Keratinocyte (primary cell): ENCODE results near the gene DLEC1. TPM values are rescaled to one million over a fixed set of nuclear protein-coding genes. Genes with fewer than 3 reads are reported as not detected.

ENCODE experiments used
- DNase-seq: peaks from one replicate; pipeline ENCODE4 v3.0.0-alpha.2; 2011; ENCODE audit warnings: low read depth, missing footprints, low spot score
- FAIRE-seq: peaks from 2 replicates; lab custom pipeline; 2011; peaks lifted over from hg19 to GRCh38; lab: Jason Lieb, UNC
- H2AFZ ChIP-seq: 2 replicates; pipeline ENCODE4 v1.6.0; 2012; ENCODE audit warnings: low read length, control low read depth, inconsistent platforms; ENCODE audit not compliant: control insufficient read depth
- H3K27ac ChIP-seq: 2 replicates; pipeline ENCODE4 v1.5.1; 2011; ENCODE audit warnings: low read length; ENCODE audit not compliant: control insufficient read depth, insufficient read depth
- H3K27me3 ChIP-seq: 3 replicates; pipeline ENCODE4 v1.6.0; 2011; ENCODE audit warnings: low read length; ENCODE audit not compliant: control insufficient read depth, insufficient read depth; ENCODE audit errors: extremely low read depth
- H3K36me3 ChIP-seq, 2 experiments: 2 replicates in 1 of 2; 3 replicates in 1 of 2; pipeline ENCODE4 v1.5.1; 2011; ENCODE audit warnings: low read length in 2 of 2, mild to moderate bottlenecking in 1 of 2; ENCODE audit not compliant: control insufficient read depth in 2 of 2, insufficient read depth in 2 of 2; ENCODE audit errors: extremely low read depth in 1 of 2
- H3K4me1 ChIP-seq: 3 replicates; pipeline ENCODE4 v1.5.1; 2011; ENCODE audit warnings: low read length; ENCODE audit not compliant: control insufficient read depth, insufficient read depth; ENCODE audit errors: extremely low read depth
- H3K4me2 ChIP-seq: 3 replicates; pipeline ENCODE4 v1.6.0; 2011; ENCODE audit warnings: low read depth, low read length; ENCODE audit not compliant: control insufficient read depth, insufficient read depth; ENCODE audit errors: extremely low read depth
- H3K4me3 ChIP-seq, 3 experiments: fragments of 200-600 bp in 1 of 3; sonication (generic) in 1 of 3; 2 replicates in 2 of 3; 3 replicates in 1 of 3; pipeline ENCODE4 v1.5.1; 2011 to 2016; ENCODE audit warnings: low read length in 3 of 3, mild to moderate bottlenecking in 3 of 3, control low read depth in 2 of 3, inconsistent platforms in 1 of 3, low read depth in 1 of 3, mixed read lengths in 1 of 3, mixed run types in 1 of 3, moderate library complexity in 1 of 3; ENCODE audit not compliant: control insufficient read depth in 2 of 3, insufficient read depth in 2 of 3; ENCODE audit errors: extremely low read depth in 1 of 3
- H3K79me2 ChIP-seq: 2 replicates; pipeline ENCODE4 v1.6.0; 2012; ENCODE audit warnings: low read length; ENCODE audit not compliant: control insufficient read depth, insufficient read depth
- H3K9ac ChIP-seq: 3 replicates; pipeline ENCODE4 v1.6.0; 2011; ENCODE audit warnings: low read length; ENCODE audit not compliant: control insufficient read depth, insufficient read depth; ENCODE audit errors: extremely low read depth
- H3K9me1 ChIP-seq: 3 replicates; pipeline ENCODE4 v1.6.0; 2011; ENCODE audit warnings: low read length; ENCODE audit not compliant: control insufficient read depth, insufficient read depth; ENCODE audit errors: extremely low read depth
- H3K9me3 ChIP-seq: 2 replicates; pipeline ENCODE4 v1.5.1; 2012; ENCODE audit warnings: low read depth, low read length; ENCODE audit not compliant: control insufficient read depth
- H4K20me1 ChIP-seq: 3 replicates; pipeline ENCODE4 v1.6.0; 2011; ENCODE audit warnings: low read length; ENCODE audit not compliant: control insufficient read depth, insufficient read depth; ENCODE audit errors: extremely low read depth
- EZH2 ChIP-seq: IDR thresholded peaks from one replicate; pipeline ENCODE4 v1.6.1; 2012; ENCODE audit warnings: inconsistent platforms, mild to moderate bottlenecking, low read length, moderate library complexity
- dilution Hi-C: fragments of 300-500 bp; cut with MboI; formaldehyde crosslinking; loops from one replicate; pipeline ENCODE4 v1.7.0; 2020; ENCODE audit warnings: low sequenced_read_pairs; ENCODE audit not compliant: extremely low pct_ligation_motif_present
- polyA plus RNA-seq, 5 experiments: library from polyadenylated mRNA; depleted of rRNA in 3 of 5; stranded (reverse) in 3 of 5; stranded (forward) in 1 of 5; unstranded in 1 of 5; fragments of >200 nt; gene quantifications; 1 replicate in 1 of 5; 2 replicates in 3 of 5; 3 replicates in 1 of 5; pipeline versions ENCODE4 v1.2.1 to v1.2.3, GENCODE V29; 2011 to 2012; ENCODE audit warnings: missing spikeins in 2 of 5, low read depth in 1 of 5, low replicate concordance in 1 of 5
- TF ChIP-seq, protein P1 (sequence below), 3 experiments: IDR thresholded peaks in 1 of 3; conservative IDR thresholded peaks in 1 of 3; optimal IDR thresholded peaks in 1 of 3; 2 replicates in 2 of 3; 3 replicates in 1 of 3; pipeline versions ENCODE3 to v1.5.1; 2011; ENCODE audit warnings: low read length in 3 of 3, mild to moderate bottlenecking in 3 of 3, moderate library complexity in 2 of 3, control low read depth in 1 of 3, inconsistent platforms in 1 of 3; ENCODE audit not compliant: insufficient read depth in 2 of 3; ENCODE audit errors: extremely low read depth in 1 of 3

DLEC1 gene
- polyA plus RNA-seq, 1 donor (not counting 4 experiments of a cell fraction or from before 2014, with no cell fraction given), result not detected

DNA sequence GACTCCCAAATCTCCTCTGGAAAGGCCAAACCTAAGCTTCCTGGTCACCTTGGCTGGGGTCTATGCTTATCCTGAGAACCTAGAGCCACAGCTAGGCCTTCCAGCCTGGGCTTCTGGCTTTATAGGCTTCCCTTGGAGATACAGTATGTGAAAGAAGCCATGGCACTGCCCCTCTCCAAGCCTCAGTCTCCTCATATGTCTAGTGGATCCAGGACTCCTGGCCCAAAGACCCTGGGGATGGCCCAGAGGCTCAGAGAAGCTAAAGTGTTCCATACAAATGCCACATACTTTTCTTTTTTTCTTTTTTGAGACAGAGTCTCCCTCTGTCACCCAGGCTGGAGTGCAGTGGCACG lies 89.3 kb downstream of the DLEC1 start:
- peaks cover 44 to 71% of the 10 kb centered on the region in 2 experiments for H3K36me3 ChIP-seq
- peaks cover 4% of the 10 kb centered on the region for H3K79me2 ChIP-seq
- TF ChIP-seq EZH2, result no peak
- TF ChIP-seq, protein P1, sequence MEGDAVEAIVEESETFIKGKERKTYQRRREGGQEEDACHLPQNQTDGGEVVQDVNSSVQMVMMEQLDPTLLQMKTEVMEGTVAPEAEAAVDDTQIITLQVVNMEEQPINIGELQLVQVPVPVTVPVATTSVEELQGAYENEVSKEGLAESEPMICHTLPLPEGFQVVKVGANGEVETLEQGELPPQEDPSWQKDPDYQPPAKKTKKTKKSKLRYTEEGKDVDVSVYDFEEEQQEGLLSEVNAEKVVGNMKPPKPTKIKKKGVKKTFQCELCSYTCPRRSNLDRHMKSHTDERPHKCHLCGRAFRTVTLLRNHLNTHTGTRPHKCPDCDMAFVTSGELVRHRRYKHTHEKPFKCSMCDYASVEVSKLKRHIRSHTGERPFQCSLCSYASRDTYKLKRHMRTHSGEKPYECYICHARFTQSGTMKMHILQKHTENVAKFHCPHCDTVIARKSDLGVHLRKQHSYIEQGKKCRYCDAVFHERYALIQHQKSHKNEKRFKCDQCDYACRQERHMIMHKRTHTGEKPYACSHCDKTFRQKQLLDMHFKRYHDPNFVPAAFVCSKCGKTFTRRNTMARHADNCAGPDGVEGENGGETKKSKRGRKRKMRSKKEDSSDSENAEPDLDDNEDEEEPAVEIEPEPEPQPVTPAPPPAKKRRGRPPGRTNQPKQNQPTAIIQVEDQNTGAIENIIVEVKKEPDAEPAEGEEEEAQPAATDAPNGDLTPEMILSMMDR (optimal IDR thresholded peaks at IDR 0.05 in 1 of 3, IDR thresholded peaks at IDR 0.05 in 1 of 3, conservative IDR thresholded peaks at IDR 0.05 in 1 of 3; ENCODE audit: extremely low read depth in 1 of 3, insufficient read depth in 2 of 3, low read length in 3 of 3), result no peak
- no peak overlapping the region for H3K4me3 ChIP-seq
- no peak overlapping the region for H3K9ac ChIP-seq
- dilution Hi-C loops, result no loop called here
- no peak for DNase-seq
- no peaks in the 10 kb centered on the region for H3K9me1 ChIP-seq
- H3K27ac ChIP-seq, result no peak overlapping the region
- no peaks in the 10 kb centered on the region for H3K9me3 ChIP-seq
- H2AFZ ChIP-seq, result no peak overlapping the region
- no peak overlapping the region for H3K4me2 ChIP-seq
- FAIRE-seq, result no peak
- H3K4me1 ChIP-seq, result peaks cover under 1% of the 10 kb centered on the region
- H3K27me3 ChIP-seq, result no peaks in the 10 kb centered on the region
- no peaks in the 10 kb centered on the region for H4K20me1 ChIP-seq

DNA sequence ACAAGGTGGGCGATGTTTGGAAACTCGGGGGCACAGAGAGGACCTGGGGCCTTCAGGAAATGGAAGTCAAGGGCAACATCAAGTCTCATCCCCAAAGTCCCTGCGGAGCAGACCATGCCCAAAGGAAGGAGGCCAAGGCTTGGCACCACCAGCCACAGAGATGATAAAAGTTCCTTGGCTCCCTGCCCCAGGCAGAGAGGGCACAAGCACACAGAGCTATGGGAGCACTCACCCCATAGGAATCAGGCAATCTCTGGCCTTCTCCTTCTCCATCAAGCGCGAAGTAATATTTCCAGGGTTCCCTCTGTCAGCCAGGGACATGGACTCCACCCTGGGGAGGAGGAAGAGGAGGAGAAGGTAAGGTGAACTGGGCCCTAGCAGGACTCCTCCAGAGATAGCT lies 90.0 kb downstream of the DLEC1 start:
- Histone ChIP-seq H2AFZ (no peak overlapping the region), H3K4me1 (peaks cover 9% of the 10 kb centered on the region), H3K27me3 (no peaks in the 10 kb centered on the region), H3K4me3 (no peak overlapping the region), H3K4me2 (no peak overlapping the region), H3K27ac (no peak overlapping the region), H3K79me2 (peaks cover 6% of the 10 kb centered on the region), H4K20me1 (no peaks in the 10 kb centered on the region), H3K9me3 (no peaks in the 10 kb centered on the region), H3K9me1 (no peaks in the 10 kb centered on the region), H3K9ac (no peak overlapping the region), H3K36me3 (peaks cover 49 to 76% of the 10 kb centered on the region in 2 experiments)
- no peak for TF ChIP-seq EZH2
- TF ChIP-seq, protein P1 (optimal IDR thresholded peaks at IDR 0.05 in 1 of 3, IDR thresholded peaks at IDR 0.05 in 1 of 3, conservative IDR thresholded peaks at IDR 0.05 in 1 of 3; ENCODE audit: extremely low read depth in 1 of 3, insufficient read depth in 2 of 3, low read length in 3 of 3), result no peak
- FAIRE-seq (no peak), DNase-seq (no peak)
- dilution Hi-C loops, result no loop called here
